Embryonic facial prominence (tissue), 1 donor: ENCODE results near the gene PAWR.
A peak's percentile ranks its signal among the peaks of the same experiment; 100 is the strongest.

Source experiments
- DNase-seq: peaks from one replicate; pipeline ENCODE4 v3.0.0-alpha.2; 2016; ENCODE audit errors: extremely low spot score

PAWR gene

DNA sequence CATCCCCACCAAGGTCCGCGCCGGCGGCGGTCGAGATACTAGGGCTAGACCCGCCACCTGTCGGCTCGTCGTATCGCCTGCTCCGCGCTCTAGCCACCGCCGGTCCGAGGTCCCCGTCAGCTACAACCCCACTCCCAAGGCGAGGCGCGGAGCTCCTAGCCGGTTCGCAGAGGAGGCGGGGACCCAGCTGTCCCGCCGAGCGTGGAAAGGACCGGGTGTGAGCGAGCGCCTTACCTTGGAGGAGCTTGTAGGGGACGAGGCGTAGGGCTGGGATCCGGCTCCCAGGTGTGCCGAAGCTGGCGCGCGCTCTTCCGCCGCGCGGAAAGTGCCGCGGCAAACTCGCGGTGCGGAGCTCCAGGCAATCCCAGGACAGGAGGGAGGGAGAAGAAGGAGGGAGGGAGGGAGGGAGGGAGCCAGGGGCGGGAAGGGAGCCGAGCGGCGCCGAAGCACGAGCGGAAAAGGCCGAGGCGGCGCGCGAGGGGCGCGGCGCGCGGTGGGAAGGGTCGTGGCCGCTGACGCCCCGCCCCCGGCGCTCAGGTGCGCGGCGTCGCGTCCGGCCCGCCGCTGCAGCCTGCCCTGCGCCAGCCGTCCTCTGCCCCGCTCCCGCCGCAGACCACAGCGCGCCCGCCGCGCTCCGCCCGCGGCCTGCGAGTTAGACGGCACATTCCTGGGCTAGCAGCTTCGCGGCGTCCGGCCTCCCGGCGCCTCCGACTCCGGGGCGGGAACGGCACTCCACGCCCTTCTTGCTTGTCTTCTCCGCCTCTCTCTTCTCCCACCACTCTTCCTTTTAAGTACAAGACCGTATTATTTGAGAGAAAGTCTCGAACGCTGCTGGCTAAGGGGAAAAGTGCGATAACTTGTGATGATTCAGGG, at the start of gene PAWR:
Gene PAWR, minus strand, starts transcription at position 327 of the 873 bp plus-strand sequence. CDS start 720 bp downstream, outside the sequence.
- peak; percentile 53 for DNase-seq

- no peak for DNase-seq
Measured at GRCh38 chr12:79737875-79738718, 47.3 kb upstream of the PAWR start.

DNA sequence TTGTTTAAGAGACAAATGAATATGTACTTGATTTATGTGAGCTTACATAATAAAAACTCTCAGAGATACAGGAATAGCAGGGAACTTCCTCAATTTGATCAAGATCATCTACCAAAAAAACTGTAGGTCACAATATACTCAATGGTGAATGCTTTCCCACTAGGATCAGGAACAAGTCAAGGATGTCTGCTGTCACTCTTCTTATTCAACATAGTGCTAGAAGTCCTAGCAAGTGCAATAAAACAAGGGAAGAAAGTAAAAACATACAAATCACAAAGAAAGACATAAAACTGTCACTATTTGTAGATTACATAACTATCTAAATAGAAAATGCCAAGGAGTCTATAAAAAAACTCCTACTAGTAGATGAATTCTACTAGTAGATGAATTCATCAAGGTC, 41.9 kb upstream of the PAWR start:
- no peak for DNase-seq

GRCh38 chr12:79725987-79726386, 35.2 kb upstream of the PAWR start:
- no peak for DNase-seq

DNA sequence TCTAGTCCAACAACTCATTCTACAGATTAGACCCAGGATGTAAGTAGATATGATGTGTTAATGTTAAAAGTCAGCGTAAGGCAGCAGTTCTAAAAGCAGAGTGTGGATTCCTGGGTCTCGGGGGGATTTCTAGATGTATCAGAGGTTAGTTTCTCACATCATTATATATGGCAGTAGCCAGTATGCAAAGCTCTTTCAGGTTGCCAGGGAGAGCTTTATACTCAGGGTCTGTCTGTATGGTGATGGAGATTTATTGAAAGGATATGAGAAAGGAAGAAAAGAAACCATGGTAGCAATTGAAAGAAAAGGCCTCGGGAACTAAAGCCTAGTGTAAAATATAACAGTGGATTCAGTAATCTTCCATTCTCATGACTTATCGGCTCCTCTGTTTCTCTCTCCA, 26.2 kb upstream of the PAWR start:
- DNase-seq, result no peak

DNA sequence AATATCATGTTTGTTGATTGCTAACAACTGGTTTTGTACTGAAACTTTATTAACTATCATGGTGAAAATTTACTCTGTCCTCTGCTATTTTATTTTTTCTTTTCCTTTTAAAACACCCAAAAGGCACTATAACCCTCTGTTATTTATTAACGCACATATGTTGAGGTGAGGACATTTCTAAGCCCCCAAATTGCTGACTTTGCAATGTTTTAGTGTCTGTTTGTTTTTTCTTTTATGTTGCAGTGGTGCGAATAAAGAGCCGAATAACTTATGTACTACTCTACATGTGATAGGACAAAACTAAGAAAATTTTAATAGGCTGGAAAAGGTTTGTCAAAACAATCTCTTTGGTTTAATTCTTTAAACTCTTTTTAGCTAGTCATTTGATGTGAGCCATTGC, 24.5 kb upstream of the PAWR start:
- DNase-seq, result no peak

DNA sequence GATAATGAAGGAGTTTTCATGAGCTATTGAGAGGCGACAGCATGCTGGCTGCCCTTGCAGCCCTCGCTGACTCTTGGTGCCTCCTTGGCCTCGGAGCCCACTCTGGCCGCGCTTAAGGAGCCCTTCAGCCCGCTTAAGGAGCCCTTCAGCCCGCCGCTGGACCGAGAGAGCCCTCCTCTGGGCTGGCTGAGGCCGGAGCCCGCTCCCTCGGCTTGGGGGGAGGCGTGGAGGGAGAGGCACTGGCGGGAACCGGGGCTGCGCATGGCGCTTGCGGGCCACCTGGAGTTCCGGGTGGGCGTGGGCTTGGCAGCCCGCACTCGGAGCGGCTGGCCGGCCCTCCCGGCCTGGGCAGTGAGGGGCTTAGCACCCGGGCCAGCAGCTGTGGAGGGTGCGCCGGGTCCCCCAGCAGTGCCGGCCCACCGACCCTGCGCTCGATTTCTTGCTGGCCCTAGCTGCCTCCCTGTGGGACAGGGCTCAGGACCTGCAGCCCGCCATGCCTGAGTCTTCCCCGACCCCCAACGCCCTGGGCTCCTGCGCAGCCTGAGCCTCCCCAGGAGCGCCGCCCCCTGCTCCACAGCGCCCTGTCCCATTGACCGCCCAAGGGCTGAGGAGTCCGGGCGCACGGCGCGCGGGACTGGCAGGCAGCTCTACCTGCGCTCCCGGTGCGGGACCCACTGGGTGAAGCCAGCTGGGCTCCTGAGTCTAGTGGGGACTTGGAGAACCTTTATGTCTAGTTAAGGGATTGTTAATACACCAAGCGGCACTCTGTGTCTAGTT, 20.1 kb upstream of the PAWR start:
- no peak for DNase-seq

DNA sequence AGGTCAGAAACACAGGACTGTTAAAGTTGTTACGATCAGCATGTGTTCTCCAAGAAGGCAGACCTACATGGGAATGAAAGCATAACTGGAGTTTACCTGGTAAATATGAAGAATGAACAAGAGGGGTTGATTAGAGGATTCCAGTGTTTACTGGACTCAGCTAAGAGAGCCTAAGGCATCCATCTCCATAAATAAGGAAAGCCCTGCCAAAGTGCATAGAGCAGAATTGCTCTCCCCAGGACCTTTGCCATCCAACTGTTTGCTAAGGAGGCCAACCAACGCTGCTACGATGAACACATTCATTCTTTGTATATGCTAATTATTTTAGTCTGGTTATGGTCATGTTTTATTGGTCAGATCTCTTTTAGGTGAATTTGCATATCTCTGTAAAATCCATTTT, 17.1 kb upstream of the PAWR start:
- DNase-seq, result no peak

DNA sequence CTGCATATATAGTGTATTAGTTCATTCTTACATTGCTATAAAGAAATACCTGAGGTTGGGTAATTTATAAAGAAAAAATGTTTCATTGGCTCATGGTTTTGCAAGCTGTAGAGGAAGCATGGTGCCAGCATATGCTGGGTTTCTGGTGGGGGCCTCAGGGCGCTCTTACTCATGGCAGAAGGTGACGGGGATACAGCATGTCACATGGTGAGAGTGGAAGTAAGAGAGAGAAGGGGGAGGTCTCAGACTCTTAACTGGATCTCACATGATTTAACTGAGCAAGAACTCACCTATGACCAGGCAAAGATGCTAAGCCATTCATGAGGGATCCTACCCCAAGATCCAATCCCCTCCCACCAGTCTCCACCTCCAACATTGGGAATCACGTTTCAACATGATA, 15.9 kb upstream of the PAWR start:
- DNase-seq, result no peak

- DNase-seq, result no peak
Measured at GRCh38 chr12:79706156-79706555, 15.4 kb upstream of the PAWR start.

- DNase-seq, result no peak
Measured at GRCh38 chr12:79698966-79699365, 8.2 kb upstream of the PAWR start.

GRCh38 chr12:79696416-79696815, 5.7 kb upstream of the PAWR start:
- no peak for DNase-seq

GRCh38 chr12:79692860-79693577, 2.3 kb upstream of the PAWR start:
- DNase-seq, result no peak

- no peak for DNase-seq
Measured at GRCh38 chr12:79691511-79692248, 916 bp upstream of the PAWR start.

GRCh38 chr12:79690142-79690637, 574 bp downstream of the PAWR start:
- DNase-seq, result no peak

GRCh38 chr12:79689477-79690141, 1.2 kb downstream of the PAWR start:
- no peak for DNase-seq

GRCh38 chr12:79689061-79689476, 1.7 kb downstream of the PAWR start:
- DNase-seq, result no peak

DNA sequence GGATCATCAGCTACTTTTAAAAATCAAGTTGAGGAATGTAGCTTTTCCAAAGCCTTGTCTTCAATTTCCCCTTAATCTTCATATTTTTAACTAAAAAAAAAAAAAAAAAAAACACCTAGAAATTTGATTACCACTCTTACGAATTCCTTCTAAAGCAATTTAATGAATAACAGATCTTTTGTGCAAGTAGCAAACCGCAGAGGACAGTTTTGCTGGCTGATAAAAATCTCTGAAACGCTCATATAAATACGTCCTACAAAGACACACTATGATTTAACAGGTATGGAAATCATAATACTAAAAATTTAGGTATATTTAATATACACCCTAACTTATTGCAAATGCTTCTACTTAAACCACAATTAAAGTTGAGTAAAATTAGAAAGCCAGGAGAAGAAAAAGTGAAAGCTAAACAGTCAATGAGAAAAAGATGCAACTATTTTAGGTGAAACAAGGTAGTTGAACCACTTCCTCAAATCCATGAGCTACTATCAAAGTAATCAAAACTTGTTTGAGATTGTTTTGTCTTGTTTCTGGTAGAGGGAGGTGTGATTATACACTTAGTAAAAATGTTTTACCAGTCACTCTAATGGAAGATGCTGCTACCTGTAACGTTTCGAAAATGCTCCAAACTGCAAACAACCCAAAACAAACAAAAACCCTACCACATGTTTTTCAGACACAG, 2.2 kb downstream of the PAWR start:
- no peak for DNase-seq

- no peak for DNase-seq
Measured at GRCh38 chr12:79687711-79688260, 3.0 kb downstream of the PAWR start.
